NCI-H2171 treated with DMSO at 0.1 percent for 48 hours (cell line): ENCODE measurements around the gene ABCC2.
A peak's percentile ranks its signal among the peaks of the same experiment; 100 is the strongest.

ENCODE experiments used
- DNase-seq: peaks from one replicate; lab custom pipeline; 2025; lab: John Stamatoyannopoulos, UW

ABCC2 gene

GRCh38 chr10:99770408-99771045, 11.9 kb upstream of the ABCC2 start:
- no peak for DNase-seq

- DNase-seq: no peak
Measured at GRCh38 chr10:99775850-99776249, 6.6 kb upstream of the ABCC2 start.

- peak; percentile 0 for DNase-seq
Measured at GRCh38 chr10:99777918-99778714, 4.3 kb upstream of the ABCC2 start.

- DNase-seq: no peak
Measured at GRCh38 chr10:99779335-99779734, 3.1 kb upstream of the ABCC2 start.

GRCh38 chr10:99781734-99782429, 558 bp upstream of the ABCC2 start:
- DNase-seq: no peak

GRCh38 chr10:99784016-99784726, 1.7 kb downstream of the ABCC2 start:
- DNase-seq: no peak

GRCh38 chr10:99784727-99785441, 2.4 kb downstream of the ABCC2 start:
- DNase-seq: no peak

GRCh38 chr10:99785646-99786045, 3.2 kb downstream of the ABCC2 start:
- DNase-seq: no peak

GRCh38 chr10:99787311-99787710, 4.9 kb downstream of the ABCC2 start:
- no peak for DNase-seq

- no peak for DNase-seq
Measured at GRCh38 chr10:99787782-99788445, 5.5 kb downstream of the ABCC2 start.

- no peak for DNase-seq
Measured at GRCh38 chr10:99788598-99789256, 6.3 kb downstream of the ABCC2 start.

- DNase-seq: no peak
Measured at GRCh38 chr10:99791831-99792230, 9.4 kb downstream of the ABCC2 start.

GRCh38 chr10:99793819-99794218, 11.4 kb downstream of the ABCC2 start:
- no peak for DNase-seq

- DNase-seq: no peak
Measured at GRCh38 chr10:99796928-99797327, 14.5 kb downstream of the ABCC2 start.

- DNase-seq: no peak
Measured at GRCh38 chr10:99798031-99798430, 15.6 kb downstream of the ABCC2 start.

- no peak for DNase-seq
Measured at GRCh38 chr10:99798920-99799319, 16.5 kb downstream of the ABCC2 start.

- no peak for DNase-seq
Measured at GRCh38 chr10:99799613-99800012, 17.2 kb downstream of the ABCC2 start.

- DNase-seq: no peak
Measured at GRCh38 chr10:99804471-99804870, 22.0 kb downstream of the ABCC2 start.

GRCh38 chr10:99805190-99805589, 22.8 kb downstream of the ABCC2 start:
- no peak for DNase-seq

- DNase-seq: no peak
Measured at GRCh38 chr10:99806091-99806490, 23.7 kb downstream of the ABCC2 start.

GRCh38 chr10:99807786-99808185, 25.3 kb downstream of the ABCC2 start:
- DNase-seq: no peak
